K562 (cell line): Measurements from ENCODE around the gene AK2.
"Not testable (repeated sequence)": the region's sequence is repeated elsewhere in the genome, so short reads cannot be mapped to it uniquely, and the experiment has no call there.

Experiments
- BHLHE40 ChIP-seq: IDR thresholded peaks from 2 replicates; pipeline ENCODE4 v1.6.1; 2011; ENCODE audit warnings: low read length, improper control_type of control experiment
- CHD4 ChIP-seq: fragments of 200-600 bp; sonication (generic); IDR thresholded peaks from 3 replicates; pipeline ENCODE4 v1.6.1; 2012; ENCODE audit warnings: low read depth, mild to moderate bottlenecking, mixed read lengths, low read length, inconsistent platforms; ENCODE audit not compliant: insufficient read depth, insufficient replicate concordance, poor library complexity, severe bottlenecking
- CSDE1 ChIP-seq, 2 experiments: fragments of 450-650 bp; IDR thresholded peaks; 2 replicates each; pipeline ENCODE4 v1.6.1; 2016; ENCODE audit warnings: mild to moderate bottlenecking in 1 of 2
- CTCF ChIP-seq, 3 experiments: IDR thresholded peaks in 2 of 3; conservative IDR thresholded peaks in 1 of 3; 2 replicates each; pipeline ENCODE4 v1.5.1; 2011 to 2012; ENCODE audit warnings: low read length in 3 of 3, mild to moderate bottlenecking in 3 of 3, control low read depth in 2 of 3, improper control_type of control experiment in 1 of 3, inconsistent platforms in 1 of 3, low read depth in 1 of 3, mixed read lengths in 1 of 3, moderate library complexity in 1 of 3; ENCODE audit not compliant: insufficient read depth in 2 of 3
- ETV1 ChIP-seq: fragments of 450-650 bp; conservative IDR thresholded peaks from 2 replicates; pipeline ENCODE4 v1.6.1; 2016; ENCODE audit warnings: missing genetic modification characterization, control low read depth, low read depth, missing compliant biosample characterization
- MAFG ChIP-seq: fragments of 450-650 bp; conservative IDR thresholded peaks from 2 replicates; pipeline ENCODE4 v1.6.1; 2016; ENCODE audit warnings: missing genetic modification characterization, missing compliant biosample characterization
- MEF2D ChIP-seq: conservative IDR thresholded peaks from 2 replicates; pipeline ENCODE4 v1.6.1; 2016; ENCODE audit warnings: low read depth, missing genetic modification characterization, missing compliant biosample characterization
- SP1 ChIP-seq: sonication (generic); formaldehyde crosslinking; IDR thresholded peaks from 2 replicates; pipeline ENCODE4 v1.8.1; 2022; ENCODE audit warnings: mild to moderate bottlenecking, missing genetic modification reagents
- TCF7L2 ChIP-seq: fragments of 150-350 bp; IDR thresholded peaks from 2 replicates; pipeline ENCODE4 v1.6.1; 2016; ENCODE audit warnings: low read depth, mild to moderate bottlenecking, low read length, moderate library complexity
- ZNF263 ChIP-seq: sonication (generic); formaldehyde crosslinking; IDR thresholded peaks from 2 replicates; pipeline ENCODE4 v1.8.0; 2022; ENCODE audit warnings: mild to moderate bottlenecking, missing genetic modification reagents, borderline replicate concordance
- TF ChIP-seq, protein P1 (sequence below): fragments of 250-450 bp; sonication (Bioruptor Pico); IDR thresholded peaks from 2 replicates; pipeline ENCODE4 v1.8.0; 2021; ENCODE audit warnings: mild to moderate bottlenecking, moderate library complexity
- TF ChIP-seq, protein P2 (sequence below), 2 experiments: fragments of 450-650 bp; formaldehyde crosslinking in 1 of 2; IDR thresholded peaks; 2 replicates each; pipeline versions ENCODE4 v1.4.0 to v1.6.1; 2014 to 2020; ENCODE audit warnings: mild to moderate bottlenecking in 2 of 2, borderline replicate concordance in 1 of 2, low read depth in 1 of 2

- TF ChIP-seq BHLHE40; MEF2D (tag); MAFG (tag); ETV1 (tag); CTCF (IDR thresholded peaks at IDR 0.05 in 2 of 3, conservative IDR thresholded peaks at IDR 0.05 in 1 of 3; ENCODE audit: insufficient read depth in 2 of 3, low read depth in 1 of 3, low read length in 3 of 3); CSDE1 (IDR thresholded peaks at IDR 0.05); SP1 (CRISPR knock-in tag); CHD4; ZNF263 (CRISPR knock-in tag); TCF7L2: not testable (repeated sequence)
- TF ChIP-seq, protein P1, sequence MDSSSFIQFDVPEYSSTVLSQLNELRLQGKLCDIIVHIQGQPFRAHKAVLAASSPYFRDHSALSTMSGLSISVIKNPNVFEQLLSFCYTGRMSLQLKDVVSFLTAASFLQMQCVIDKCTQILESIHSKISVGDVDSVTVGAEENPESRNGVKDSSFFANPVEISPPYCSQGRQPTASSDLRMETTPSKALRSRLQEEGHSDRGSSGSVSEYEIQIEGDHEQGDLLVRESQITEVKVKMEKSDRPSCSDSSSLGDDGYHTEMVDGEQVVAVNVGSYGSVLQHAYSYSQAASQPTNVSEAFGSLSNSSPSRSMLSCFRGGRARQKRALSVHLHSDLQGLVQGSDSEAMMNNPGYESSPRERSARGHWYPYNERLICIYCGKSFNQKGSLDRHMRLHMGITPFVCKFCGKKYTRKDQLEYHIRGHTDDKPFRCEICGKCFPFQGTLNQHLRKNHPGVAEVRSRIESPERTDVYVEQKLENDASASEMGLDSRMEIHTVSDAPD (CRISPR knock-in tag), result not testable (repeated sequence)
- TF ChIP-seq, protein P2, sequence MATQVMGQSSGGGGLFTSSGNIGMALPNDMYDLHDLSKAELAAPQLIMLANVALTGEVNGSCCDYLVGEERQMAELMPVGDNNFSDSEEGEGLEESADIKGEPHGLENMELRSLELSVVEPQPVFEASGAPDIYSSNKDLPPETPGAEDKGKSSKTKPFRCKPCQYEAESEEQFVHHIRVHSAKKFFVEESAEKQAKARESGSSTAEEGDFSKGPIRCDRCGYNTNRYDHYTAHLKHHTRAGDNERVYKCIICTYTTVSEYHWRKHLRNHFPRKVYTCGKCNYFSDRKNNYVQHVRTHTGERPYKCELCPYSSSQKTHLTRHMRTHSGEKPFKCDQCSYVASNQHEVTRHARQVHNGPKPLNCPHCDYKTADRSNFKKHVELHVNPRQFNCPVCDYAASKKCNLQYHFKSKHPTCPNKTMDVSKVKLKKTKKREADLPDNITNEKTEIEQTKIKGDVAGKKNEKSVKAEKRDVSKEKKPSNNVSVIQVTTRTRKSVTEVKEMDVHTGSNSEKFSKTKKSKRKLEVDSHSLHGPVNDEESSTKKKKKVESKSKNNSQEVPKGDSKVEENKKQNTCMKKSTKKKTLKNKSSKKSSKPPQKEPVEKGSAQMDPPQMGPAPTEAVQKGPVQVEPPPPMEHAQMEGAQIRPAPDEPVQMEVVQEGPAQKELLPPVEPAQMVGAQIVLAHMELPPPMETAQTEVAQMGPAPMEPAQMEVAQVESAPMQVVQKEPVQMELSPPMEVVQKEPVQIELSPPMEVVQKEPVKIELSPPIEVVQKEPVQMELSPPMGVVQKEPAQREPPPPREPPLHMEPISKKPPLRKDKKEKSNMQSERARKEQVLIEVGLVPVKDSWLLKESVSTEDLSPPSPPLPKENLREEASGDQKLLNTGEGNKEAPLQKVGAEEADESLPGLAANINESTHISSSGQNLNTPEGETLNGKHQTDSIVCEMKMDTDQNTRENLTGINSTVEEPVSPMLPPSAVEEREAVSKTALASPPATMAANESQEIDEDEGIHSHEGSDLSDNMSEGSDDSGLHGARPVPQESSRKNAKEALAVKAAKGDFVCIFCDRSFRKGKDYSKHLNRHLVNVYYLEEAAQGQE (IDR thresholded peaks at IDR 0.05; ENCODE audit: borderline replicate concordance), result not testable (repeated sequence)
- TF ChIP-seq, protein P2 (CRISPR knock-in tag; IDR thresholded peaks at IDR 0.05; ENCODE audit: low read depth), result not testable (repeated sequence)
Observed at GRCh38 chr1:33066477-33066876, 29.8 kb upstream of the AK2 start.
